Measurements from ENCODE around the gene ZRANB3.

DNA sequence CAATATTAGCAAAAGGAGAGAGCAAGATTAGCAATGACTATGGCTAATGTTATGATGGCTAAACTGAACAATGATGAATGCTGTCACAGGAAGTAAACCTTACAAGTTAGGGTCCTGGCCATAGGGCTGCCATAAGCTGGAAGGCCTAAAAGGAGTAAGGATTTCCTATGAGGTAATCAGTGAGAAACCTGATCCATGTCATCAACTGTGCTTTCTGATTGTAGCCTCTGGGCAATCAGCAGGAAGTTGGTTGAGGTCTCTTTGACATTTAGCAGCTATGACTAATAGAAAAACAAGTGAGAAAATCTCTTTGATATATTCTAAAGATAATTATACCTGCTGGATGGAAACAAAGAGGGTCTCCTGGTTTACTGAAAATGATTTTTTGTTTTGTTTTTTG lies 285.9 kb downstream of the ZRANB3 start:
- no peak for TF ChIP-seq CTCF (IDR thresholded peaks at IDR 0.05; ENCODE audit: low read length)
- no peak for TF ChIP-seq EZH2phosphoT487 (IDR thresholded peaks at IDR 0.05; ENCODE audit: low read length)
- TF ChIP-seq EZH2 (optimal IDR thresholded peaks at IDR 0.05; ENCODE audit: low read depth, low read length): no peak

Measured in MM.1S (cell line).